Measurements from ENCODE around the gene KRI1. TPM values are rescaled to one million over a fixed set of nuclear protein-coding genes. Genes with fewer than 3 reads are reported as not detected.
"Not testable (repeated sequence)": the region's sequence is repeated elsewhere in the genome, so short reads cannot be mapped to it uniquely, and the experiment has no call there.

The KRI1 gene
- total and polyA plus RNA-seq, 2 of the 8 experiments (the other 6 are each of a cell fraction or from before 2014, with no cell fraction given) = 14.2 to 45.2 TPM

DNA sequence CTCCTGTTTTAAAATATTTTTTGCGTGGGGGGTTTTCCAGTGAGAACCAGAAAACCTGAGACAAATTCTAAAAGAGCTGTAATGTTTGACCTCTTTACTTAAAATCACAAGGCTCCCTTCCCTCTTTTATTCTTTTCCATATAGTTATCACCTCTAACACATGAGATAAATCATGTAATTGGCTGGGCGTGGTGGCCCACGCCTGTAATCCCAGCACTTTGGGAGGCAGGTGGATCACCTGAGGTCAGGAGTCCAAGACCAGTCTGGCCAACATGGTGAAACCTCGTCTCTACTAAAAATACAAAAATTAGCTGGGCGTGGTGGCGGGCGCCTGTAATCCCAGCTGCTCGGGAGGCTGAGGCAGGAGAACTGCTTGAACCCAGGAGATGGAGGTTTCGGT is 14.8 kb downstream of the KRI1 start:
- H2BK15ac ChIP-seq (ENCODE audit: low read length); H2BK12ac ChIP-seq (ENCODE audit: low read depth, low read length); H2AK5ac ChIP-seq (ENCODE audit: low read depth, low read length); H2AFZ ChIP-seq (ENCODE audit: low read length); H4K8ac ChIP-seq (ENCODE audit: extremely low read depth, insufficient read depth, low read length); H4K91ac ChIP-seq (replicated peaks; ENCODE audit: insufficient read length, low read length); H4K5ac ChIP-seq (ENCODE audit: insufficient read length, low read depth, low read length); H3K14ac ChIP-seq (ENCODE audit: insufficient read length); H3K4me1 ChIP-seq (replicated peaks in 1 of 4; ENCODE audit: control insufficient read depth in 3 of 4, insufficient read depth in 4 of 4, low read length in 3 of 4); H3K56ac ChIP-seq (replicated peaks; ENCODE audit: insufficient read length, low read depth, low read length); H3K9me3 ChIP-seq (ENCODE audit: insufficient read depth in 2 of 2, low read depth in 1 of 2, low read length in 1 of 2); DNase-seq (ENCODE audit: low read depth in 1 of 2, low spot score in 2 of 2); H3K4me3 ChIP-seq (ENCODE audit: extremely low read depth in 1 of 4, insufficient read depth in 2 of 4, low read depth in 3 of 4, low read length in 4 of 4); H3K23me2 ChIP-seq (ENCODE audit: low read depth, low read length); H3K4me2 ChIP-seq (ENCODE audit: insufficient read depth in 1 of 2, low read depth in 2 of 2, low read length in 2 of 2); H3K79me1 ChIP-seq (ENCODE audit: low read depth, low read length); H2BK120ac ChIP-seq (replicated peaks; ENCODE audit: low read depth, low read length); H3K27me3 ChIP-seq (replicated peaks in 1 of 4; ENCODE audit: control insufficient read depth in 3 of 4, extremely low read depth in 1 of 4, insufficient read depth in 3 of 4, low read length in 3 of 4); H2BK5ac ChIP-seq (ENCODE audit: low read depth, low read length); FAIRE-seq; H3K23ac ChIP-seq (ENCODE audit: insufficient read length); H3K18ac ChIP-seq (ENCODE audit: extremely low read depth, low read length); H3K9ac ChIP-seq (replicated peaks in 1 of 4; ENCODE audit: extremely low read depth in 1 of 4, low read depth in 3 of 4, low read length in 3 of 4); H2BK20ac ChIP-seq (ENCODE audit: low read length); H3K79me2 ChIP-seq (ENCODE audit: control insufficient read depth in 1 of 2, insufficient read depth in 2 of 2, low read length in 2 of 2); H3K4ac ChIP-seq (replicated peaks; ENCODE audit: insufficient read length, low read depth, low read length); H3K27ac ChIP-seq (ENCODE audit: low read depth, low read length): not testable (repeated sequence)
- Histone ChIP-seq H4K20me1 (replicated peaks in 1 of 2; ENCODE audit: control insufficient read depth in 1 of 2, insufficient read depth in 2 of 2, low read length in 2 of 2) (peaks cover 6 to 18% of the 10 kb centered on the region in 2 experiments), H3K36me3 (ENCODE audit: control insufficient read depth in 2 of 4, insufficient read depth in 4 of 4, low read length in 3 of 4) (peaks cover 10 to 55% (median 45%) of the 10 kb centered on the region in 4 experiments; a peak in 7 of 8 replicates)
- ChIA-PET CTCF (ENCODE audit: partially characterized antibody) (interaction anchor here (0.7 to 2.7 kb wide), 12 partner anchors 10 to 115 kb away, joined by 3 to 19 read pairs (median 4); partner anchors contain the start of gene S1PR5), POLR2A (ENCODE audit: partially characterized antibody) (interaction anchor here (0.6 to 5.0 kb wide), 6 partner anchors 8 to 108 kb away, joined by 3 to 41 read pairs (median 4); partner anchors contain the start of gene KEAP1)
- WGBS, 2 experiments (ENCODE audit: extremely low coverage in 1 of 2, insufficient coverage in 1 of 2, insufficient read length in 1 of 2, insufficient replicate concordance in 2 of 2, low coverage in 1 of 2, low lambda C conversion rate in 2 of 2, missing lambda C conversion rate in 1 of 2) = 85% methylated on average over 9 of the region's 9 CpGs; no CpG with 5 or more reads in 1 of the 2 experiments
